HEK293 (cell line): ENCODE measurements around the gene PKMYT1.
A peak's percentile ranks its signal among the peaks of the same experiment; 100 is the strongest.

Experiments used
- CTCF ChIA-PET: fragments of 350-600 bp; formaldehyde crosslinking; extraction: SDS; loops from one replicate; lab custom pipeline; 2021; ENCODE audit warnings: antibody characterized with exemption; lab: Yijun Ruan, JAX
- POLR2A ChIA-PET: fragments of 300-600 bp; formaldehyde crosslinking; extraction: SDS; loops from one replicate; lab custom pipeline; 2020; ENCODE audit warnings: antibody characterized with exemption, inconsistent platforms; lab: Yijun Ruan, JAX
- H3K27ac ChIP-seq: fragments of 200-500 bp; sonication (Bioruptor generic); 2 replicates; pipeline ENCODE4 v1.5.1; 2014; ENCODE audit warnings: low read depth, low read length, control low read depth, inconsistent platforms; ENCODE audit errors: extremely low read depth
- H3K36me3 ChIP-seq, 2 experiments: fragments of 200-500 bp in 1 of 2; sonication (Bioruptor generic) in 1 of 2; 1 replicate in 1 of 2; 2 replicates in 1 of 2; pipeline ENCODE4 v1.5.1; 2014 to 2017; ENCODE audit warnings: inconsistent platforms in 2 of 2, low read length in 2 of 2; ENCODE audit not compliant: control insufficient read depth in 2 of 2, insufficient read depth in 1 of 2
- H3K4me1 ChIP-seq: fragments of 200-500 bp; sonication (Bioruptor generic); 2 replicates; pipeline ENCODE4 v1.5.1; 2014; ENCODE audit warnings: mild to moderate bottlenecking, low read length, inconsistent platforms; ENCODE audit not compliant: control insufficient read depth, insufficient read depth
- H3K4me3 ChIP-seq: 2 replicates; pipeline ENCODE4 v1.5.1; 2011; ENCODE audit warnings: low read depth, mild to moderate bottlenecking, control low read depth, low read length, moderate library complexity
- H3K9me3 ChIP-seq: fragments of 200-500 bp; sonication (Bioruptor generic); 2 replicates; pipeline ENCODE4 v1.5.1; 2014; ENCODE audit warnings: low read depth, low read length, inconsistent platforms; ENCODE audit not compliant: control insufficient read depth, insufficient read depth
- EGR2 ChIP-seq: fragments of 450-650 bp; formaldehyde crosslinking; IDR thresholded peaks from 2 replicates; pipeline ENCODE4 v1.5.1; 2016; ENCODE audit warnings: low read depth, missing biosample characterization, missing genetic modification characterization
- FEZF1 ChIP-seq: fragments of 450-650 bp; formaldehyde crosslinking; IDR thresholded peaks from 2 replicates; pipeline ENCODE4 v1.5.1; 2016; ENCODE audit warnings: missing biosample characterization, missing genetic modification characterization
- GLIS1 ChIP-seq: fragments of 450-650 bp; formaldehyde crosslinking; IDR thresholded peaks from 2 replicates; pipeline ENCODE4 v1.5.1; 2016; ENCODE audit warnings: missing biosample characterization, missing genetic modification characterization
- GLIS2 ChIP-seq: fragments of 450-650 bp; formaldehyde crosslinking; IDR thresholded peaks from 2 replicates; pipeline ENCODE4 v1.5.1; 2016; ENCODE audit warnings: missing biosample characterization, missing genetic modification characterization
- IKZF3 ChIP-seq: fragments of 450-650 bp; IDR thresholded peaks from 2 replicates; pipeline ENCODE4 v1.5.0; 2018; ENCODE audit warnings: missing biosample characterization, mild to moderate bottlenecking, missing genetic modification characterization, moderate library complexity
- ZNF146 ChIP-seq: fragments of 450-650 bp; formaldehyde crosslinking; IDR thresholded peaks from 2 replicates; pipeline ENCODE4 v1.5.1; 2016; ENCODE audit warnings: missing biosample characterization, missing genetic modification characterization
- ZNF341 ChIP-seq: fragments of 450-650 bp; formaldehyde crosslinking; IDR thresholded peaks from 2 replicates; pipeline ENCODE4; 2016; ENCODE audit warnings: low read depth, missing biosample characterization, missing genetic modification characterization
- ZNF366 ChIP-seq: fragments of 450-650 bp; formaldehyde crosslinking; conservative IDR thresholded peaks from 2 replicates; pipeline ENCODE4 v1.5.1; 2016; ENCODE audit warnings: missing biosample characterization, missing genetic modification characterization
- ZNF549 ChIP-seq: fragments of 450-650 bp; IDR thresholded peaks from 2 replicates; pipeline ENCODE4 v1.5.1; 2018; ENCODE audit warnings: missing biosample characterization, missing genetic modification characterization, mild to moderate bottlenecking, inconsistent platforms, moderate library complexity
- ZNF596 ChIP-seq: fragments of 450-650 bp; IDR thresholded peaks from 2 replicates; pipeline ENCODE4 v1.5.0; 2018; ENCODE audit warnings: missing biosample characterization, mild to moderate bottlenecking, missing genetic modification characterization, moderate library complexity
- ZNF600 ChIP-seq: fragments of 450-650 bp; formaldehyde crosslinking; IDR thresholded peaks from 2 replicates; pipeline ENCODE4 v1.5.1; 2016; ENCODE audit warnings: missing biosample characterization, missing genetic modification characterization
- TF ChIP-seq, protein P1 (sequence below): fragments of 450-650 bp; formaldehyde crosslinking; IDR thresholded peaks from 2 replicates; pipeline ENCODE4 v1.5.0; 2017; ENCODE audit warnings: missing biosample characterization, missing genetic modification characterization, borderline replicate concordance
- TF ChIP-seq, protein P2 (sequence below): fragments of 450-650 bp; formaldehyde crosslinking; IDR thresholded peaks from 2 replicates; pipeline ENCODE4 v1.5.1; 2016; ENCODE audit warnings: missing biosample characterization, missing genetic modification characterization
- TF ChIP-seq, protein P3 (sequence below): fragments of 450-650 bp; formaldehyde crosslinking; IDR thresholded peaks from 2 replicates; pipeline ENCODE4 v1.5.1; 2016; ENCODE audit warnings: missing biosample characterization, missing genetic modification characterization
- TF ChIP-seq, protein P4 (sequence below): fragments of 450-650 bp; formaldehyde crosslinking; IDR thresholded peaks from 2 replicates; pipeline ENCODE4 v1.5.1; 2016; ENCODE audit warnings: missing biosample characterization, missing genetic modification characterization

The PKMYT1 gene

DNA sequence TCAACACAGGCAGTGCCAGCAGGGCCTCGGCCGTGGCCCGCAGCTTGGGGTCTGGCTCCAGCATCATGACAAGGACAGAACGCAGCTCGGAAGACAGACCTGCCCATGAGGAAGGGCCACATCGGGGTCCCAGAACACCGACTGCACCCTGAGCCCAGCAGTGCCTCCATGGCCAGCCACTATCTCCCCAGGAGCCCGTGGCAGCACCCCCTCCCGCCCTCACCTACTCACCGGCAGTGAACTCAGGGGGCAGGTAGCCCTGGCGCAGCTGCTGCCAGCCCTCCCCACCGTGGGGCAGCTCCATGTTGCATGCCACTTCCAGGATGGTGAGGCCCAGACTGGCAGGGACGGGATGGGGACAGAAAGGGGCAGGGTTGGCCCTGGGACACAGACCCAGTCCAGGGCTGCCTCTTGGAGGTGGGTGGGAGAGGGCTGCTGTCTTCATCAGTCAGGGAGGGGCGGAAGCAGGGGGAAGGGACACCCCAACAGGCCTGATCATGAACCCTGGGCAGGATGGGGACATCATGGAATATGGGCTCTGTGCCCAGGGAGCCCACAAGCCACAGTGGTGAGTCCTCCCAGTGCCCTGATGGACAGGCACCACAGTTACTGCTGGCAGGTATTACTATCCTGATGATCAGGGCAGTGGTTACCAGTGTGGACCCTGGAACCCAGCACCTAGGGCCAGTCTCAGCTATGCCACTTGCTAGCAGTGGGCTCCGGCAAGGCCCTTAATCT, 5.8 kb downstream of the PKMYT1 start:
- H3K36me3 ChIP-seq, result peaks cover 3 to 76% of the 10 kb centered on the region in 2 experiments; a peak in 2 of 3 replicates
- ChIA-PET POLR2A (interaction anchor here (0.6 to 1.5 kb wide), 5 partner anchors 8 to 92 kb away, joined by 3 to 4 read pairs (median 3); partner anchors contain the start of gene FLYWCH2), CTCF (interaction anchor here (0.6 kb wide), 1 partner anchor 1553 kb away, joined by 3 read pairs; no protein-coding TSS in a partner anchor)
- H3K4me1 ChIP-seq, result peaks cover 9% of the 10 kb centered on the region
- H3K4me3 ChIP-seq, result no peak overlapping the region
- no peak overlapping the region; the same call in 1 of the 2 replicates for H3K27ac ChIP-seq
- H3K9me3 ChIP-seq, result no peaks in the 10 kb centered on the region
- no peak for TF ChIP-seq GLIS1
- peak; percentile 11; the same call in 1 of the 2 replicates for TF ChIP-seq ZNF600 (tag by site-specific recombination)
- TF ChIP-seq ZNF341 (tag by site-specific recombination), result peak; percentile 40; the same call in 1 of the 2 replicates
- no peak for TF ChIP-seq ZNF596 (tag by site-specific recombination)
- TF ChIP-seq ZNF146 (tag by site-specific recombination), result no peak
- TF ChIP-seq GLIS2 (tag by site-specific recombination), result 0 out of 2 replicates have a peak, but pooled peaks have one; percentile 5
- TF ChIP-seq, protein P1, sequence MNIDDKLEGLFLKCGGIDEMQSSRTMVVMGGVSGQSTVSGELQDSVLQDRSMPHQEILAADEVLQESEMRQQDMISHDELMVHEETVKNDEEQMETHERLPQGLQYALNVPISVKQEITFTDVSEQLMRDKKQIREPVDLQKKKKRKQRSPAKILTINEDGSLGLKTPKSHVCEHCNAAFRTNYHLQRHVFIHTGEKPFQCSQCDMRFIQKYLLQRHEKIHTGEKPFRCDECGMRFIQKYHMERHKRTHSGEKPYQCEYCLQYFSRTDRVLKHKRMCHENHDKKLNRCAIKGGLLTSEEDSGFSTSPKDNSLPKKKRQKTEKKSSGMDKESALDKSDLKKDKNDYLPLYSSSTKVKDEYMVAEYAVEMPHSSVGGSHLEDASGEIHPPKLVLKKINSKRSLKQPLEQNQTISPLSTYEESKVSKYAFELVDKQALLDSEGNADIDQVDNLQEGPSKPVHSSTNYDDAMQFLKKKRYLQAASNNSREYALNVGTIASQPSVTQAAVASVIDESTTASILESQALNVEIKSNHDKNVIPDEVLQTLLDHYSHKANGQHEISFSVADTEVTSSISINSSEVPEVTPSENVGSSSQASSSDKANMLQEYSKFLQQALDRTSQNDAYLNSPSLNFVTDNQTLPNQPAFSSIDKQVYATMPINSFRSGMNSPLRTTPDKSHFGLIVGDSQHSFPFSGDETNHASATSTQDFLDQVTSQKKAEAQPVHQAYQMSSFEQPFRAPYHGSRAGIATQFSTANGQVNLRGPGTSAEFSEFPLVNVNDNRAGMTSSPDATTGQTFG, result no peak
- TF ChIP-seq IKZF3, result no peak
- TF ChIP-seq, protein P2, sequence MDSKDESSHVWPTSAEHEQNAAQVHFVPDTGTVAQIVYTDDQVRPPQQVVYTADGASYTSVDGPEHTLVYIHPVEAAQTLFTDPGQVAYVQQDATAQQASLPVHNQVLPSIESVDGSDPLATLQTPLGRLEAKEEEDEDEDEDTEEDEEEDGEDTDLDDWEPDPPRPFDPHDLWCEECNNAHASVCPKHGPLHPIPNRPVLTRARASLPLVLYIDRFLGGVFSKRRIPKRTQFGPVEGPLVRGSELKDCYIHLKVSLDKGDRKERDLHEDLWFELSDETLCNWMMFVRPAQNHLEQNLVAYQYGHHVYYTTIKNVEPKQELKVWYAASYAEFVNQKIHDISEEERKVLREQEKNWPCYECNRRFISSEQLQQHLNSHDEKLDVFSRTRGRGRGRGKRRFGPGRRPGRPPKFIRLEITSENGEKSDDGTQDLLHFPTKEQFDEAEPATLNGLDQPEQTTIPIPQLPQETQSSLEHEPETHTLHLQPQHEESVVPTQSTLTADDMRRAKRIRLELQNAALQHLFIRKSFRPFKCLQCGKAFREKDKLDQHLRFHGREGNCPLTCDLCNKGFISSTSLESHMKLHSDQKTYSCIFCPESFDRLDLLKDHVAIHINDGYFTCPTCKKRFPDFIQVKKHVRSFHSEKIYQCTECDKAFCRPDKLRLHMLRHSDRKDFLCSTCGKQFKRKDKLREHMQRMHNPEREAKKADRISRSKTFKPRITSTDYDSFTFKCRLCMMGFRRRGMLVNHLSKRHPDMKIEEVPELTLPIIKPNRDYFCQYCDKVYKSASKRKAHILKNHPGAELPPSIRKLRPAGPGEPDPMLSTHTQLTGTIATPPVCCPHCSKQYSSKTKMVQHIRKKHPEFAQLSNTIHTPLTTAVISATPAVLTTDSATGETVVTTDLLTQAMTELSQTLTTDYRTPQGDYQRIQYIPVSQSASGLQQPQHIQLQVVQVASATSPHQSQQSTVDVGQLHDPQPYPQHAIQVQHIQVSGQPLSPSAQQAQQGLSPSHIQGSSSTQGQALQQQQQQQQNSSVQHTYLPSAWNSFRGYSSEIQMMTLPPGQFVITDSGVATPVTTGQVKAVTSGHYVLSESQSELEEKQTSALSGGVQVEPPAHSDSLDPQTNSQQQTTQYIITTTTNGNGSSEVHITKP, result no peak
- no peak for TF ChIP-seq ZNF549
- TF ChIP-seq ZNF366, result no peak
- TF ChIP-seq EGR2, result no peak
- TF ChIP-seq, protein P3, sequence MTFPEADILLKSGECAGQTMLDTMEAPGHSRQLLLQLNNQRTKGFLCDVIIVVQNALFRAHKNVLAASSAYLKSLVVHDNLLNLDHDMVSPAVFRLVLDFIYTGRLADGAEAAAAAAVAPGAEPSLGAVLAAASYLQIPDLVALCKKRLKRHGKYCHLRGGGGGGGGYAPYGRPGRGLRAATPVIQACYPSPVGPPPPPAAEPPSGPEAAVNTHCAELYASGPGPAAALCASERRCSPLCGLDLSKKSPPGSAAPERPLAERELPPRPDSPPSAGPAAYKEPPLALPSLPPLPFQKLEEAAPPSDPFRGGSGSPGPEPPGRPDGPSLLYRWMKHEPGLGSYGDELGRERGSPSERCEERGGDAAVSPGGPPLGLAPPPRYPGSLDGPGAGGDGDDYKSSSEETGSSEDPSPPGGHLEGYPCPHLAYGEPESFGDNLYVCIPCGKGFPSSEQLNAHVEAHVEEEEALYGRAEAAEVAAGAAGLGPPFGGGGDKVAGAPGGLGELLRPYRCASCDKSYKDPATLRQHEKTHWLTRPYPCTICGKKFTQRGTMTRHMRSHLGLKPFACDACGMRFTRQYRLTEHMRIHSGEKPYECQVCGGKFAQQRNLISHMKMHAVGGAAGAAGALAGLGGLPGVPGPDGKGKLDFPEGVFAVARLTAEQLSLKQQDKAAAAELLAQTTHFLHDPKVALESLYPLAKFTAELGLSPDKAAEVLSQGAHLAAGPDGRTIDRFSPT (tag by site-specific recombination), result peak; percentile 30
- TF ChIP-seq, protein P4, sequence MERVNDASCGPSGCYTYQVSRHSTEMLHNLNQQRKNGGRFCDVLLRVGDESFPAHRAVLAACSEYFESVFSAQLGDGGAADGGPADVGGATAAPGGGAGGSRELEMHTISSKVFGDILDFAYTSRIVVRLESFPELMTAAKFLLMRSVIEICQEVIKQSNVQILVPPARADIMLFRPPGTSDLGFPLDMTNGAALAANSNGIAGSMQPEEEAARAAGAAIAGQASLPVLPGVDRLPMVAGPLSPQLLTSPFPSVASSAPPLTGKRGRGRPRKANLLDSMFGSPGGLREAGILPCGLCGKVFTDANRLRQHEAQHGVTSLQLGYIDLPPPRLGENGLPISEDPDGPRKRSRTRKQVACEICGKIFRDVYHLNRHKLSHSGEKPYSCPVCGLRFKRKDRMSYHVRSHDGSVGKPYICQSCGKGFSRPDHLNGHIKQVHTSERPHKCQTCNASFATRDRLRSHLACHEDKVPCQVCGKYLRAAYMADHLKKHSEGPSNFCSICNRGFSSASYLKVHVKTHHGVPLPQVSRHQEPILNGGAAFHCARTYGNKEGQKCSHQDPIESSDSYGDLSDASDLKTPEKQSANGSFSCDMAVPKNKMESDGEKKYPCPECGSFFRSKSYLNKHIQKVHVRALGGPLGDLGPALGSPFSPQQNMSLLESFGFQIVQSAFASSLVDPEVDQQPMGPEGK (tag by site-specific recombination), result peak; percentile 31; the same call in 1 of the 2 replicates
- TF ChIP-seq FEZF1, result no peak
